Epithelial cell of prostate (primary cell): Measurements from ENCODE around the gene IDH3B.

Experiments used
- DNase-seq: peaks from one replicate; pipeline ENCODE4 v3.0.0-alpha.2; 2011; ENCODE audit warnings: low read depth, low spot score
- H3K27ac ChIP-seq: fragments of 450-650 bp; 2 replicates; pipeline ENCODE4 v1.5.1; 2017; ENCODE audit warnings: mild to moderate bottlenecking

Gene IDH3B

DNA sequence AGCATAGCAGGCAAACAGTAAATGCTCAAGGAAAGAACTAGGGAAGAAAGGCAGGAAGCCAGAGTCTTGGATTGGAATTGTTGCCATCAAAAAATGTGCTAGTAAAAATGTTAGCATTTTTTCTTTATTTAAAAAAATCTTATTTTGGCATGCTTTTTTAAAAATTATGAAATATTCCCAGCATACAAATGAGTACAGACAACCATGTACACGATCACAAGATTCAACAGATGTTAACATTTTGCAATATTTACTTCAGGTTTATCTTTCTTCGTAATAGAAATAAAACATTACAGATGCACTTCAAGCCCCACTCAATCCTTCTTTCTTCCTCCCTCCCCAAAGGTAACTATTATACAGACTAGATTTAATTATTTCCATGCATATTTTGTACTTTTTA lies 39.0 kb downstream of the IDH3B start:
- DNase-seq, result no peak
- H3K27ac ChIP-seq, result no peak overlapping the region

DNA sequence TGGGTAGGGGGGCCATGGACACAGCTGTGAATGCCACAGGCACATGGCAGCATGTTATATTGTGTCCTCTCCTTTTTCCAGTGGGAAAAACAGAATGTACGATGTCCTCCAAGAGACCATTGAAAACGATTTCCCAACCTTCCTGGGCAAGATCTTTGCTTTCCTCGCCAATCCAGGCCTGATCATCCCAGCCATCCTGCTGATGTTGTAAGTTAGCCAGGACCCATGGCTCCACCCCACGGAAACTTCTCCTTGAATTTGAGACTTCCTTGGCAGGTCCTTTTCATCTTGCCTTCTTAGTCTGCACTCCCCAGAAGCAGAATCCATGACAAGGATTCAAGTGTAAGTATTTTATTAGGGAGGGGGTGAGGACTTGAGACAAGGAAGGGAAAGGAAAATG lies 39.8 kb downstream of the IDH3B start:
- no peak overlapping the region for H3K27ac ChIP-seq
- DNase-seq, result no peak

DNA sequence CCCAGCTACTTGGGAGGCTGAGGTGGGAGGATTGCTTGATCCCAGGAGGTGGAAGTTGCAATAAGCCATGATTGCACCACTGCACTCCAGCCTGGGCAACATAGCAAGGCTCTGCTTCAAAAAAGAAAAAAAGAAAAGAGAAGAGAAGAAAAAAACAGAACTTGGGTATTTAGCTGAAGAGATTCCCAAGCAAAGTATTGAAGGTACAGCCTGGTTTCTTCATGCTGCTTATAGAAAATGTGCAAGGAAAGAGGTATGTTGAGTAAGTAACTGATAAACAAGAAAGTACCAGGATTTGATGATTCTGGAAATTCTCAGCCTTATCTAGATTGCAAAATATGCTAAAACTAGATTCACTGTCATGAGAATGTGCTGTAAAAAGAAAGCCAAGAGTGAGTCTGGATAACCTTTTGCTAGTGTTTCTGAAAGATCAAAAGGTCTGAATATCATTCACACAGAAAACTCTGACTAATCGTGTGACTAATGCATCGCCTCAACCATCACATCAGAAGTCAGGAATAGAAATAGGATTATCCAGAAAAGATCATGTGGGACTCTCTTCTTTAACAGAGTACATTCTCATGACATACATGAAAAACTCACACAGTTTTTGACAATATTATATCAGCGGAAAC lies 43.9 kb downstream of the IDH3B start:
- no peak overlapping the region for H3K27ac ChIP-seq
- DNase-seq, result no peak

DNA sequence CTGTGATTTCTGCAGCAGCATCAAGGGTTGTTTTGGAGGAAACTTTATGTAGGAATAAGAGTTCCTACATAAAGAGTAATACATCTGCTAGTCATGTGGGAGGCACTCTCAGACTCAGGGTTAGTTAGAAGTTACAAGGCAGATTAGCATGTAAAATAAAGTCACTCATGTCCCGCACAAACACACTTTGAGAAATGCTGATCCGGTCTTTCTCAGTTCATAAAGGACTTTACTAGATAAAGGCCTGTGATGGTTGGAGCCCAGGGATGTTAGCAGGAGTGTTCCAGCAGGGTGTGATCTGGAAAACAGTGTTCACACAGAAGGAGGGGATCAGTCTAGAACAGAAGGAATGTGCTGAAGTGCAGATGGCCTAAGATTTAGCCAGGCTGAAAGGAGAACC lies 44.7 kb downstream of the IDH3B start:
- H3K27ac ChIP-seq, result no peak overlapping the region
- no peak for DNase-seq

DNA sequence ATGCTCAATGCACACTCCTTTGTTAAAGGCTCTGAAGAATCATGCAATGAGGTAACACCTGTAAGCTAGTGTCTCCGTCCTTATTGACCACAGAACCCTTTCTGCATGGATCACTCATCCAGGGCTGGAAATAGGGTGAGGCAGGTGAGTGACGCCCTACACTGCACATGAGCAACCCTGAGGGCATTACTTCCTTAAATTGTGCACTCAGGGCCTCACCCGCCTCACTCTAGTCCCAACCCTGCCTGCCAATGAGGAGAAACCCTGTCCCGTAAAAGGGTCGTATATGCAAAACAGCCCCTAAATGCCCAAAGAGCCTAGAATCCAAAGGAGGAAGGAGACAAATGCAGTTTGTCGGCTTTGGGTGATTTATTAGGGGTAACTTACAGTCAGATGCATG lies 45.2 kb downstream of the IDH3B start:
- no peak overlapping the region for H3K27ac ChIP-seq
- DNase-seq, result no peak

DNA sequence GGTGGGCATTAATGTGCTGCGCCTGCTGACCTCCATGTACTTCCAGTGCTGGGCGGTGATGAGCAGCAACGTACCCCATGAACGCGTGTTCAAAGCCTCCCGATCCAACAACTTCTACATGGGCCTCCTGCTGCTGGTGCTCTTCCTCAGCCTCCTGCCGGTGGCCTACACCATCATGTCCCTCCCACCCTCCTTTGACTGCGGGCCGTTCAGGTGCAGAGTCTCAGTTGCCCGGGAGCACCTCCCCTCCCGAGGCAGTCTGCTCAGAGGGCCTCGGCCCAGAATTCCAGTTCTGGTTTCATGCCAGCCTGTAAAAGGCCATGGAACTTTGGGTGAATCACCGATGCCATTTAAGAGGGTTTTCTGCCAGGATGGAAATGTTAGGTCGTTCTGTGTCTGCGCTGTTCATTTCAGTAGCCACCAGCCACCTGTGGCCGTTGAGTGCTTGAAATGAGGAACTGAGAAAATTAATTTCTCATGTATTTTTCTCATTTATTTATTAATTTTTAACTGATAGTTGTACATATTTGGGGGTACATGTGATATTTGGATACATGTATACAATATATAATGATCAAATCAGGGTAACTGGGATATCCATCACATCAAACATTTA lies 46.8 kb downstream of the IDH3B start:
- no peak for DNase-seq
- no peak overlapping the region for H3K27ac ChIP-seq

DNA sequence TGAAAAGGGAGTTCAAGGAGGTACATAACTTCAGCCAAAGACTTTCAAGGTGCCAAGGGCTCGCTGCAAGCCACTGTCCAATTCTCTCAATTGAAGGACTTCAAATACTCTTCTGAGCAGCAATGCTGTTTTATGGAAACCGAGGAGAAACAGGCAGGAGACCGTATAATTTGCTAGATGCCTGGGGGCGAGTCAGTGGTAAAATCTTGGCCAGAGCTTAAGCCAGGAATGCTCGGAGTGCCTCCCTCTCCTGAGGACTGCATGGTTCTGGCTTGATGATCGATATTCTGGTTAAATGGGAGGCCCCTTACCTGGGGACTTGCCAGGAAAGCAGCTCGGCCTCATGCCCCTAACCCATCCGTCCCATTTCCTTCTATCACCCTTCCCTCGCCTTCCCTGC lies 47.4 kb downstream of the IDH3B start:
- no peak for DNase-seq
- H3K27ac ChIP-seq, result no peak overlapping the region

DNA sequence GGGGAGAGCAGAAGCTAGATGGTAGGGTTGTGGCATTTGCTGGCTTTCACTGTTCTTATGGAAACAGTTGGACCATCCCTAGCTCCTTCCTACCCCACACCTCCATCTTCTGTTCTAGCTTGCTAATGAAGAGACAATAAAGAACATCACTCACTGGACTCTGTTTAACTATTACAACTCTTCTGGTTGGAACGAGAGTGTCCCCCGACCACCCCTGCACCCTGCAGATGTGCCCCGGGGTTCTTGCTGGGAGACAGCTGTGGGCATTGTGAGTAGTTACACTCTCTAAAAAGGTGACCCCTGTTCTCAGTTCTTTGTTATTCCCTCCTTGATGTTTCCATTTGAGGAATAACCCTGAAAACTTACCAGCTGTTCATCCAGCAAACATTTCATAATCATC lies 51.9 kb downstream of the IDH3B start:
- no peak for DNase-seq
- H3K27ac ChIP-seq, result no peak overlapping the region

DNA sequence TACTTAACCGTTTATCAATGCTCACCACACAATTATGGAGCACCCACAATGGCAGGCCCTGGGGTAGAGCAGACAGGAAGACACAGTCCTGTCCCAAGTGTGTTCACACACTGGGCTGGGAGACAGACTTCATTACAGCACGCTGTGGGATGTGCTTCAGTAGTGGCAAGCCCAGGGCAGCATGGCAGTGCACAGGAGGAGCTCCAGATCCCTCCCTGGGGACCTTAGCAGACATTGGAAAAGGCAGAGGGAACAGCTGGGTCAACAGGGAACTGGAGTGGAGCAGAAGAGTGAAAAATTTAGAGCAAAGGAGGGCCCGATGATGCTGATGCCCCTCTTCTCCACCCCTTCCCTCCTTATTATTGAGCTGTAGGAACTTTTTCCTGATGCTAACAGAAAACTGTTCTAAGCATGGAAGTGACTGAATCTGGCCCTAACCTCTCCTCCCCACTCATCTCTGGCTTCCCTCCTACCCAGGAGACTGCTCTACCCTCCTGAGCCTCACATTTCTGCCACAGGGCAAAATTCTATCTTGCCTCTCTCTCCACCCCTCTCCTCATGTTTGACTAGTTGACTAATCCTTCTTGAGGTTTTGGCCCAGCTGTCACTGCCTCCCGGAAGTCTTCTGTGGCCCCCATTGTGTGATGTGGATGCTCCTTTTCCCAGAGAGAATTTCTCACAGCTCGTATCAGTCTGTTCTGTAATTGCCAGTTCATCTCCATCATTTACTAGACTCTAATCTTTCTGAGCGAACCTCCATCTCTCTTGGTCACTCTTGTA lies 52.9 kb downstream of the IDH3B start:
- DNase-seq, result no peak
- no peak overlapping the region for H3K27ac ChIP-seq

DNA sequence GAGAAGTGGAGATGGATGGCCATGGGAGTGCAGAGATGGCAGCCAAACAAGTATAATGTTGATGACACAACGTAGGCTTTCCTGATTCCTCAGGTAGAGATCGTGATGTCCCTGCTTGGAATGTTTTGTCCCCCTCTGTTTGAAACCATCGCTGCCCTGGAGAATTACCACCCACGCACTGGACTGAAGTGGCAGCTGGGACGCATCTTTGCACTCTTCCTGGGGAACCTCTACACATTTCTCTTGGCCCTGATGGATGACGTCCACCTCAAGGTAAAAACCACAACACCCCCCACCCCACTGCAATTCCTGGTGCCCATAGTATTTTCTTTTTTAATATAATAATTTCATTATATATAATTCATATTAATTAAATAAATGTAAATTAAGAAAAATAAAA lies 53.7 kb downstream of the IDH3B start:
- no peak overlapping the region for H3K27ac ChIP-seq
- DNase-seq, result no peak
